ENCODE data around the gene FBN1. TPM values are rescaled to one million over a fixed set of nuclear protein-coding genes. Genes with fewer than 3 reads are reported as not detected.

Gene FBN1
- total and polyA plus RNA-seq, 2 of the 13 experiments (the other 11 are each of a cell fraction or from before 2014, with no cell fraction given) = 1.5 to 3.0 TPM

GRCh38 chr15:48365575-48365974 lies 279.9 kb downstream of the FBN1 start (continued):
- TF ChIP-seq ZNF18 (CRISPR knock-in tag; IDR thresholded peaks at IDR 0.05; ENCODE audit: insufficient replicate concordance) = no peak
- no peak for TF ChIP-seq TBX3 (IDR thresholded peaks at IDR 0.05; ENCODE audit: borderline replicate concordance)
- TF ChIP-seq ATF2 (CRISPR knock-in tag; IDR thresholded peaks at IDR 0.05) = no peak
- no peak for TF ChIP-seq ZNF674 (CRISPR knock-in tag; IDR thresholded peaks at IDR 0.05; ENCODE audit: low read depth)
- TF ChIP-seq NFRKB (IDR thresholded peaks at IDR 0.05) = no peak
- no peak for TF ChIP-seq SIX1 (CRISPR knock-in tag; IDR thresholded peaks at IDR 0.05; ENCODE audit: borderline replicate concordance)
- no peak for TF ChIP-seq IRX3 (CRISPR knock-in tag; IDR thresholded peaks at IDR 0.05; ENCODE audit: borderline replicate concordance, low read depth)
- TF ChIP-seq, protein P1, sequence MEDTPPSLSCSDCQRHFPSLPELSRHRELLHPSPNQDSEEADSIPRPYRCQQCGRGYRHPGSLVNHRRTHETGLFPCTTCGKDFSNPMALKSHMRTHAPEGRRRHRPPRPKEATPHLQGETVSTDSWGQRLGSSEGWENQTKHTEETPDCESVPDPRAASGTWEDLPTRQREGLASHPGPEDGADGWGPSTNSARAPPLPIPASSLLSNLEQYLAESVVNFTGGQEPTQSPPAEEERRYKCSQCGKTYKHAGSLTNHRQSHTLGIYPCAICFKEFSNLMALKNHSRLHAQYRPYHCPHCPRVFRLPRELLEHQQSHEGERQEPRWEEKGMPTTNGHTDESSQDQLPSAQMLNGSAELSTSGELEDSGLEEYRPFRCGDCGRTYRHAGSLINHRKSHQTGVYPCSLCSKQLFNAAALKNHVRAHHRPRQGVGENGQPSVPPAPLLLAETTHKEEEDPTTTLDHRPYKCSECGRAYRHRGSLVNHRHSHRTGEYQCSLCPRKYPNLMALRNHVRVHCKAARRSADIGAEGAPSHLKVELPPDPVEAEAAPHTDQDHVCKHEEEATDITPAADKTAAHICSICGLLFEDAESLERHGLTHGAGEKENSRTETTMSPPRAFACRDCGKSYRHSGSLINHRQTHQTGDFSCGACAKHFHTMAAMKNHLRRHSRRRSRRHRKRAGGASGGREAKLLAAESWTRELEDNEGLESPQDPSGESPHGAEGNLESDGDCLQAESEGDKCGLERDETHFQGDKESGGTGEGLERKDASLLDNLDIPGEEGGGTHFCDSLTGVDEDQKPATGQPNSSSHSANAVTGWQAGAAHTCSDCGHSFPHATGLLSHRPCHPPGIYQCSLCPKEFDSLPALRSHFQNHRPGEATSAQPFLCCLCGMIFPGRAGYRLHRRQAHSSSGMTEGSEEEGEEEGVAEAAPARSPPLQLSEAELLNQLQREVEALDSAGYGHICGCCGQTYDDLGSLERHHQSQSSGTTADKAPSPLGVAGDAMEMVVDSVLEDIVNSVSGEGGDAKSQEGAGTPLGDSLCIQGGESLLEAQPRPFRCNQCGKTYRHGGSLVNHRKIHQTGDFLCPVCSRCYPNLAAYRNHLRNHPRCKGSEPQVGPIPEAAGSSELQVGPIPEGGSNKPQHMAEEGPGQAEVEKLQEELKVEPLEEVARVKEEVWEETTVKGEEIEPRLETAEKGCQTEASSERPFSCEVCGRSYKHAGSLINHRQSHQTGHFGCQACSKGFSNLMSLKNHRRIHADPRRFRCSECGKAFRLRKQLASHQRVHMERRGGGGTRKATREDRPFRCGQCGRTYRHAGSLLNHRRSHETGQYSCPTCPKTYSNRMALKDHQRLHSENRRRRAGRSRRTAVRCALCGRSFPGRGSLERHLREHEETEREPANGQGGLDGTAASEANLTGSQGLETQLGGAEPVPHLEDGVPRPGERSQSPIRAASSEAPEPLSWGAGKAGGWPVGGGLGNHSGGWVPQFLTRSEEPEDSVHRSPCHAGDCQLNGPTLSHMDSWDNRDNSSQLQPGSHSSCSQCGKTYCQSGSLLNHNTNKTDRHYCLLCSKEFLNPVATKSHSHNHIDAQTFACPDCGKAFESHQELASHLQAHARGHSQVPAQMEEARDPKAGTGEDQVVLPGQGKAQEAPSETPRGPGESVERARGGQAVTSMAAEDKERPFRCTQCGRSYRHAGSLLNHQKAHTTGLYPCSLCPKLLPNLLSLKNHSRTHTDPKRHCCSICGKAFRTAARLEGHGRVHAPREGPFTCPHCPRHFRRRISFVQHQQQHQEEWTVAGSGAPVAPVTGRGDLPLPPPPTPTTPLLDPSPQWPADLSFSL (CRISPR knock-in tag; IDR thresholded peaks at IDR 0.05) = no peak
